ENCODE results near the gene MON2.

GRCh38 chr12:62434494-62435302 lies 31.9 kb upstream of the MON2 start:
- no peak for TF ChIP-seq CTCF (IDR thresholded peaks at IDR 0.05; ENCODE audit: borderline replicate concordance, extremely low read depth, low read length, poor library complexity, severe bottlenecking)
- no peak for TF ChIP-seq EZH2 (IDR thresholded peaks at IDR 0.05; ENCODE audit: borderline replicate concordance, low read depth, low read length, severe bottlenecking)
